GM18517 (cell line): ENCODE measurements around the gene TFAP2E.
"Not testable (repeated sequence)": the region's sequence is repeated elsewhere in the genome, so short reads cannot be mapped to it uniquely, and the experiment has no call there.

ENCODE experiments used
- ATAC-seq: cut with Tn5 transposase; IDR thresholded peaks from one replicate; pipeline ENCODE4 v1.9.1; 2021; ENCODE audit warnings: mild to moderate bottlenecking, moderate library complexity; ENCODE audit not compliant: unreplicated experiment

The TFAP2E gene

GRCh38 chr1:35571263-35571662 lies 1.9 kb upstream of the TFAP2E start:
- no peak for ATAC-seq

GRCh38 chr1:35572296-35572695 lies 818 bp upstream of the TFAP2E start:
- ATAC-seq: no peak

GRCh38 chr1:35574125-35574654 lies 1.1 kb downstream of the TFAP2E start:
- ATAC-seq: no peak

GRCh38 chr1:35574655-35575415 lies 1.7 kb downstream of the TFAP2E start:
- no peak for ATAC-seq

- no peak for ATAC-seq
Observed at GRCh38 chr1:35575416-35575958, 2.4 kb downstream of the TFAP2E start.

- ATAC-seq: no peak
Observed at GRCh38 chr1:35576061-35576765, 3.1 kb downstream of the TFAP2E start.

GRCh38 chr1:35576766-35577070 lies 3.6 kb downstream of the TFAP2E start:
- ATAC-seq: not testable (repeated sequence)

- peak; percentile 60 for ATAC-seq
Observed at GRCh38 chr1:35577071-35577998, 4.2 kb downstream of the TFAP2E start.

- ATAC-seq: no peak
Observed at GRCh38 chr1:35580949-35581388, 7.9 kb downstream of the TFAP2E start.

GRCh38 chr1:35581621-35582020 lies 8.5 kb downstream of the TFAP2E start:
- not testable (repeated sequence) for ATAC-seq

- ATAC-seq: no peak
Observed at GRCh38 chr1:35585281-35585680, 12.2 kb downstream of the TFAP2E start.

GRCh38 chr1:35585805-35586204 lies 12.7 kb downstream of the TFAP2E start:
- ATAC-seq: not testable (repeated sequence)

- no peak for ATAC-seq
Observed at GRCh38 chr1:35586808-35587207, 13.7 kb downstream of the TFAP2E start.

GRCh38 chr1:35587736-35588135 lies 14.6 kb downstream of the TFAP2E start:
- no peak for ATAC-seq

GRCh38 chr1:35588197-35588910 lies 15.2 kb downstream of the TFAP2E start:
- no peak for ATAC-seq

- no peak for ATAC-seq
Observed at GRCh38 chr1:35589516-35590427, 16.7 kb downstream of the TFAP2E start.

- no peak for ATAC-seq
Observed at GRCh38 chr1:35590476-35591040, 17.4 kb downstream of the TFAP2E start.

- ATAC-seq: no peak
Observed at GRCh38 chr1:35591211-35591610, 18.1 kb downstream of the TFAP2E start.
